Left renal pelvis (tissue), 4 donors: ENCODE measurements around the gene CAB39L. TPM values are rescaled to one million over a fixed set of nuclear protein-coding genes. Genes with fewer than 3 reads are reported as not detected.

Source experiments
- DNase-seq, 4 donors: peaks; one replicate each; pipeline ENCODE4 v3.0.0-alpha.2; 2013; ENCODE audit warnings: low read depth in 4 of 4, low spot score in 3 of 4
- polyA plus RNA-seq, 4 donors: library from polyadenylated mRNA; unstranded; fragments of 120-200 nt; gene quantifications; one replicate each; pipeline ENCODE4 v1.2.1, GENCODE V29; 2013; ENCODE audit not compliant: insufficient read length in 4 of 4

Gene CAB39L
- polyA plus RNA-seq, 4 donors = 6.1 to 23.2 (median 20.5) TPM

- no peak for DNase-seq
These were observed 39.7 kb downstream of the CAB39L start for GRCh38 chr13:49403996-49404702.

DNA sequence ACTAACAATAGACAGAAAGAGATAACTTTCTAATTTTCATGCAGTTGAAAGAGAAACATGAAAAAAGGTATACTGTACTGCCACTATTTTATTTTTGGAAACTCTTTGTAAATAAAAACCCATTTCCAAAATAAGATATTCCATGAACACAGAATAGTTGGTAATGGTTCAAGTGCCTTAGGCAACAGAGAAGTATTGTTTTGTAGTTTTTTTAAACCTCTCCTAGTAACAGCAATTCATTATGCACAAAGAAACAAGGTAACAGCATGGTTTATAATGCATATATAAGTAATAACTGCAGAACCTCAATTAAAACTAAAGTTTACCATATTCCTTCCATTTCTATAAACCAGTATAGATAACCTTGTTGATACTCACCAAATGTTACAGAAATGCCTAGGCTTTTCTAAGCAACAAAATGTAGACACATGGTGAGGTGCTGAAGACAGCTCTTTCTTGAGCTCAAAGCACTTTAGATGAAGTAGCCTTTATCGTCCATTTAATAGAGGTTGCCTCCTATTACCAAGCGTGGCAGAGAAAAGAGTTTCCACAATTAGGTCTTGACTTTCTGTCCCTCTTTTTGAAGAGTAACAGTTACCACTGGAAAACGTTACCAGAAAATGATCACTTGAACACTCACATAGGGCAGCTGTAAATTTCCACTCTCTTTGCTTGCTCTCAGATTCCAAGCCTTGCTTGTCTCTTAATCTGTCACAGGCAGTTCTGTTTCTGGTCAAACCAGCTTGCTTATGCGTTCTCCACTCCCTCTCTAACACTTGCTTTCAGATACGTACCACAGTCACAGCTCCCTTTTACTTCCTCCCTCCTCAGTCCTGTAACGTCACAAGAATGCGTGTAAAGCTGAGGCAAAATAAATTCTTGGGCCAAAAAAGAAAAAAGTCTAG lies 42.9 kb downstream of the CAB39L start:
- DNase-seq = peak in 3 of 4 donors; percentile 18 to 32 (median 26)

- DNase-seq = peak in 1 of 4 donors; percentile 8
These were observed 43.9 kb downstream of the CAB39L start for GRCh38 chr13:49399801-49400472.

DNA sequence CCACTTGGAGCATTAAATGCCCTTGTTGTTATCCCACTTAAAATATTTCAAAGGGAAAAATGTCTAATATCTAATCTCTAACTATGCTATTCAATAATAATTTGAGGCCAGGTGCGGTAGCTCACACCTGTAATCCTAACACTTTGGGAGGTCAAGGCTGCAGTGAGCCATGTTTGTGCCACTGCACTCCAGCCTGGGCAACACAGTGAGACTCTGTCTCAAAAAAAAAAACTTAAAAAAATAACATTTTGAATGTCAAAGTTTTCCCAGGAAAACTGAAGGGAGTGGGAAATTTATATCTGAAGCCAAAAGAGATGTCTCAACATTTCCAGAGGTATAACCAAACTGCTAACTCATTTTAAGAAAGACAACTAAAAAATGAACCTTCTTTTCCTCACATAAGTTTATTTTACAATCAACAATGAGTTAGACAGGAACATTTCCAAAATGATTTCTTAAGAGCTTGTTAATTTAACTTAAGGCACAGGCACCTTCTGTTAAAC lies 47.9 kb downstream of the CAB39L start:
- no peak for DNase-seq

DNA sequence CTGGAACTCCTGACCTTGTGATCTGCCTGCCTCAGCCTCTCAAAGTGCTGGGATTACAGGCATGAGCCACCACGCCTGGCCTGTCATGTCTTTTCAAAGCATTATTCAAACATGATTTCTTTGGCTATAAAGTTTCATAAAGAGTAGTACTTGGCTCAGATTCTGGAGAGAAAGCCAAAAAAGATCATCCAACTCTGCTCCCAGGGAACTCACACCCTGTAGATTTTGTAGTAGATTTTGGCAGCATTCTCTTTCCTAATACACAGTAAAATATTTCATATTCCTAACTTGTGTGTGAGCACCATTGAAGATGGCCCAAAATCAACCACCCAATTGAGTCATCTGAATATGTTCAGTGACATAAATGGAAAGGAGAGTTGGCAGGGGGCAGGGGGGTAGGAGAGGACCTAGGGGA lies 48.4 kb downstream of the CAB39L start:
- no peak for DNase-seq

DNA sequence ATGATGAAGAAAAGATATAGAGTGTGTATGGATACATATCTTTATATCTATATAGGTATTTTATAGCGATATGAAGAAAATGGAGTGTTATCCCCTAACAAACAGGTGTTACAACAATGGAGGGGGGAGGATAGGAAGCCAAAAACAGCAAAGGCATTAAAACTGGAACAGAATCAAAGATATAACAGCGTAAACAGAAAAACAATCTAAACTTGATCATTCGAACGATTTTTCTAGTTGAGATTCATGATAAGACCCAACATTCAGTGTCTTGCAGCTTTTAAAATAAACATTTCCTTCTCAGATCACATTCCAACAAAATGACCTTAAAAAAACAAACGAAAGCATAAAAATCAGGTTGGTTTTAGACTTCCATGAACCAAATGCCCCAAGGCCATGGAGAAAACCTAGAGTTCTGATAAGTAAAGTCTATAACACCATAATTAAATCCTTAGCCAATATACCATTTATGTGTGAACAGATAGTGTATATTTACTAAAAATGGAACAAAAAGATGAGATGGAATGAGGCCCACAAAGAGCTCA lies 55.7 kb downstream of the CAB39L start:
- DNase-seq = no peak

- no peak for DNase-seq
These were observed 57.2 kb downstream of the CAB39L start for GRCh38 chr13:49386664-49387063.

GRCh38 chr13:49376121-49376520 lies 67.7 kb downstream of the CAB39L start:
- DNase-seq = no peak

DNA sequence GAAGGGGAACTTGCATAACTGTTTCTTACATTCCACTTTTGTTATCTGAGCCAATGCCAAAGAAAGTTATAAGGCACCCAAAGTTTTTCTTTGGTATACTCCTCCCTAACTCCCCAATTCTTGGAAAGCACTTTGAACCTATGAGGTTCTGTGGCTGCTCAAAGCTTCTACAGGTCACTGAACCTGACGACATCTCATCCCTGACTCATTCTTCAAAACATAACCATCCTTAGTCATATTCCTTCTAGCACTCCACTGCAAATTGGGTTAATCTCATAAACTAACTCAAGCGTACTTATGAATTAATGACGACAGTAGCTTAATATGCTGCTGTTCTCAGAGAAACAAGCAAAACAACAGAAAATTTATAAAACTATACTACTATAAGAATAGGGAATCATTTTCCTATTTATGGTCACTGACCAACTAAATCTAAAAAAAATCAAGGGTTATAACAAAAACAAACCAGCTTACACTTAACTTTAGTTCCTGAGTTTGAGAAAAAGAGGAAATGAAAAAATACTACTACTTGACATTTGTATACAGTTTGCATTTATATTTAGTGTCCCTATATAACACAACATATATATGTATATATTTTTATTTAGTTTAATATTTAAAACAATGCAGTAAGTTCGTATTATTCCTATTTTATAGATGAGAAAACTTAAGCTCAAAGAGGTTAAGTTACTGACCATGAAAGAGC lies 69.1 kb downstream of the CAB39L start:
- no peak for DNase-seq

GRCh38 chr13:49373716-49374115 lies 70.1 kb downstream of the CAB39L start:
- DNase-seq = no peak

GRCh38 chr13:49371943-49372613 lies 71.8 kb downstream of the CAB39L start:
- peak; percentile 31 to 62 (median 49) for DNase-seq

DNA sequence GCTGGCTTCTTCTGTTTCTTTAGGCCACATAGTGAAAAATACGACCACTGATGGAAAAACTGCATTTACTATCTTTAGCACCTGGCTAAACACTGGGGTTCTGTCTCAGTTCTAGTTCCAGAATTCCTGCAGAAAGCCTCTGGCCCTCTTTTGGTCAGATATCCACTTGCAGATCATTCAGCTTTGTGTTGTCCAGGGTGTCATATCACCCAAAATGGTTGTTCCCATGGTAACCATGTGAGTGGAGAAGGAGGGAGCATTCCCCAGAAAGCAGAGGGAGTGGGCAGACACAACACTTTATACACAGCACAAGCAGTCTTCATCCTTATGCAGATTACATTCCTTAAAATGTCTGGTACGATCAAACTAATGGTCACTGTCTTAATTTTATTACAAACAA lies 73.5 kb downstream of the CAB39L start:
- DNase-seq = no peak

- no peak for DNase-seq
These were observed 74.0 kb downstream of the CAB39L start for GRCh38 chr13:49369866-49370265.

GRCh38 chr13:49368688-49369087 lies 75.2 kb downstream of the CAB39L start:
- DNase-seq = no peak

DNA sequence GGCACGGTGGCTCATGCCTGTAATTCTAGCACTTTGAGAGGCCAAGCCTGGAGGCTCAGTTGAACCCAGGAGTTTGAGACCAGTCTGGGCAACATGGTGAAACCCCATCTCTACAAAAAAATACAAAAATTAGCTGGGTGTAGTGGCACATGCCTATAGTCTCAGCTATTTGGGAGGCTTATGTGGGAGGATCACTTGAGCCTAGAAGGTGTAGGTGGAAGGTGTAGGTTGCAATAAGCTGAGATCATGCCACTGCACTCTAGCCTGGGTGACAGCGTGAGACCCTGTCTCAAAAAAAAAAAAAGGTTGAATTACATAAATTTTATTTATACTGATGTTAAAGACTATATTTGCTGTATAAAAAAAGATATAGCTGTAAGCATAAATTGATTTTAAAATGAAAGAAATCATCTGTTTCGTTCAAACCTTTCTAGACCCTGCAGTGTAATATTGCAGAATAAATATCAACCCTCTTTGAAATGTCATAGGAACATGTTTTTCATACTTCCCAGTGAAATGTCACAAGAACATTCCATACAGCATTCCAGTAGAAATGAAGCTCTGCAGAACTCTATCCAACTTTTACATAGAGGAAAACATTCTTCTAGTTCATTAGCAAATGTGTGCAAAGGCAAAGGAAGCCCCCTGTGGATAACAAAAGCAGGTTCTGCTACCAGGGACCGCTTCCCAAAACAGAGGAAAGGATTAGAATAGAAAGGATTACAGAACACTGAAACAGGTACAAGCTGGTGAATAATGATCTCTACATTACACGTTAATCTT lies 76.0 kb downstream of the CAB39L start:
- no peak for DNase-seq

DNA sequence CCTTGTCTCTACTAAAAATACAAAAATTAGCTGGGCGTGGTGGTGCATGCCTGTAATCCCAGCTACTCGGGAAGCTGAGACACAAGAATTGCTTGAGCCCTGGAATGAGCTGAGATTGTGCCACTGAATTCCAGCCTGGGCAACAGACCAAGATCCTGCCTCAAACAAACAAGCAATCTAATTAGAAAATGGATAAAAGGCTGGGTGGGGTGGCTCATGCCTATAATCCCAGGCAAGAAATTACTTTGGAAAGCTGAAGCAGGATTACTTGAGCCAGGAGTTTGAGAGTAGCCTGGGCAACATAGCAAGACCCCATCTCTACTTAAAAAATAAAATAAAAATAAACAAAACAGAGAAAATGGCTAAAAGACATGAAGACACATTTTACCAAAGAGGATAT lies 77.0 kb downstream of the CAB39L start:
- DNase-seq = no peak

- no peak for DNase-seq
These were observed 86.2 kb downstream of the CAB39L start for GRCh38 chr13:49357694-49358093.

GRCh38 chr13:49356223-49356622 lies 87.6 kb downstream of the CAB39L start:
- no peak for DNase-seq

GRCh38 chr13:49354719-49355118 lies 89.1 kb downstream of the CAB39L start:
- DNase-seq = no peak
